Measurements from ENCODE around the gene TTC21B. TPM values are rescaled to one million over a fixed set of nuclear protein-coding genes. Genes with fewer than 3 reads are reported as not detected.
A peak's percentile ranks its signal among the peaks of the same experiment; 100 is the strongest.
"Not testable (repeated sequence)": the region's sequence is repeated elsewhere in the genome, so short reads cannot be mapped to it uniquely, and the experiment has no call there.

TTC21B gene
- total RNA-seq, 2 experiments from 2014 or later: 20.0 to 21.3 TPM

DNA sequence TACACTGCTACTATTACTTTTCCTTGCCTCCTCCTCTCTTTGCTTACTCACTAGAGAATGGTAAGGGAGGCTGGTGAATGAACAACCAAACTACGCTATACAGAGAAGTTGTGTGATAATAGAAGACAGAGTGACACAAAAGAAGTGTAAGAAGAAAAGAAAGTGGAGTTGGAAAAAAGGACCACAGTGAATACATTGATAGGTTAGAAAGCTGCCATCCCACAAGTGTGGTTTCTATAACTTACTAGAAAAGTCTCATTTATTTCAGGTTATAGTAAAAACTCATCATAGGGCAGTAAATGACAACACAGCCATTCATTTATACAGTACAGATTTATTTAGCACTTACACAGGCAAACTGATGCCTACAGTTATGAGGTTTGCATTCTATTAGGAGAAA, 77.3 kb downstream of the TTC21B start:
- peaks cover 10% of the 10 kb centered on the region for H3K36me3 Mint-ChIP-seq
- no peaks in the 10 kb centered on the region for H3K27me3 Mint-ChIP-seq
- H3K4me1 Mint-ChIP-seq (ENCODE audit: low read depth): peaks cover 25% of the 10 kb centered on the region
- peak overlapping the region; percentile 82 for H3K27ac Mint-ChIP-seq
- no peak overlapping the region for H3K4me3 Mint-ChIP-seq
- no peak for DNase-seq
- POLR2A ChIA-PET: no interaction called here
- no peaks in the 10 kb centered on the region for H3K9me3 Mint-ChIP-seq
- CTCF ChIA-PET: no interaction called here
- intact Hi-C loops (cut with micrococcal nuclease): loop anchor here (1.0 to 10.0 kb wide), 6 partner anchors 45 to 861 kb away; partner anchors contain the start of gene TTC21B

DNA sequence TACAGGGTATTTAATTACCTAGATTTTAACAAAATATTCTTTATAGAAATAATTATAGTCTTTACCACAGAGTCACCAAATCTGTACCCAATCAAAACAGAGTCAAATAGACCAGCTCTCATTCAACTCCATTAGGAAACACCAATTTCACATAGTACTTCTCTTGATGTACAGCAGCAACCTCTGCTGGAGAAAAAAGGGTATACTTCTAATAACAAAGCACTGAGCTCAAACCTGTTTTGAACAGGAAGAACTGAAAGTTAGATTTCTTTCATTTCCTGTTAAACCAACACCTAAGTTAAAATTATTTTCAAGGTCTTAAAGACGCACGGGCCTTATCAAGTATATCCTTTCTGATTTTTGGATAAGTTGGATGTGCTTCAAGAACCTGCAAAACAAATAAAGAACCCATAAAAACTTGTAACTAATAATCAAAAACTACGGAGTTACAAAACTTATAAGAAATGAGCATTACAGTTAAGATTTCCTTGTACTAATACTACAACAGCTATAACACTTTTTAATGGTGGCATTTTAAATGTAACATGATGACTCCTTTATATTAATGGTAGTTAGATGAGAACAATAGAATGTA, 79.0 kb downstream of the TTC21B start:
- intact Hi-C loops (cut with micrococcal nuclease): loop anchor here (1.0 to 10.0 kb wide), 5 partner anchors 80 to 860 kb away; partner anchors contain the start of gene GALNT3
- no peak overlapping the region for H3K4me3 Mint-ChIP-seq
- H3K4me1 Mint-ChIP-seq (ENCODE audit: low read depth): peaks cover 25% of the 10 kb centered on the region
- no peaks in the 10 kb centered on the region for H3K27me3 Mint-ChIP-seq
- peaks cover 6% of the 10 kb centered on the region for H3K36me3 Mint-ChIP-seq
- no peak for DNase-seq
- ChIA-PET POLR2A (no interaction called here), CTCF (interaction anchor here (0.6 to 3.8 kb wide), 23 partner anchors 9 to 881 kb away, joined by 3 to 50 read pairs (median 4); partner anchors contain the start of gene GALNT3)
- H3K27ac Mint-ChIP-seq: no peak overlapping the region
- no peaks in the 10 kb centered on the region for H3K9me3 Mint-ChIP-seq

GRCh38 chr2:165872101-165872791, 81.3 kb downstream of the TTC21B start:
- no peaks in the 10 kb centered on the region for H3K27me3 Mint-ChIP-seq
- H3K36me3 Mint-ChIP-seq: peaks cover 8% of the 10 kb centered on the region
- H3K9me3 Mint-ChIP-seq: no peaks in the 10 kb centered on the region
- H3K4me1 Mint-ChIP-seq (ENCODE audit: low read depth): peaks cover 16% of the 10 kb centered on the region
- intact Hi-C loops (cut with micrococcal nuclease): loop anchor here (10.0 kb wide), 3 partner anchors 177 to 857 kb away; no protein-coding TSS in a partner anchor
- H3K27ac Mint-ChIP-seq: no peak overlapping the region
- DNase-seq: no peak
- no peak overlapping the region for H3K4me3 Mint-ChIP-seq
- ChIA-PET CTCF (interaction anchor here (3.8 kb wide), 1 partner anchor 470 kb away, joined by 50 read pairs; no protein-coding TSS in a partner anchor), POLR2A (no interaction called here)

DNA sequence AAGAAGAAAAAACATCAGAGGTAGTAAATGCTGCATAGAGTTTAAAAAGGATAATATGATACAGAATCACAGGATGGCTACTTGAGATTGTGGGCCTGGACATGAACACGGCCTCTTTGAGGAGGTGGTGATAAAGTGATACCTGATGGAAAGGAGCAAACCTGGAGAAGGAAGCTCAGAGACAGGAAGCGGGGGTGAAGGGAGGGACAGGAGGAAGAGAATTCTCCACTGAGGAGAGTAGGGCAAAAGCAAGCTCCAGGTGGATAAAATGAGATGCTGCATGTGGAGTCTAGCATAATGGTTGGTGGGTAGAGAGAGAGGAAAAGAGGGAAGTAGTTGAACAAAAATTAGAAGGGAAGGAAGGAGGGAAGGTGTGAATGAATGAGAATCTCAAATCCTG, 82.6 kb downstream of the TTC21B start:
- DNase-seq: no peak
- peaks cover 8% of the 10 kb centered on the region for H3K36me3 Mint-ChIP-seq
- H3K27ac Mint-ChIP-seq: no peak overlapping the region
- intact Hi-C loops (cut with micrococcal nuclease): loop anchor here (10.0 kb wide), 3 partner anchors 176 to 856 kb away; no protein-coding TSS in a partner anchor
- H3K27me3 Mint-ChIP-seq: no peaks in the 10 kb centered on the region
- POLR2A ChIA-PET: no interaction called here
- no peaks in the 10 kb centered on the region for H3K9me3 Mint-ChIP-seq
- CTCF ChIA-PET: interaction anchor here (1.0 kb wide), 1 partner anchor 854 kb away, joined by 3 read pairs; no protein-coding TSS in a partner anchor
- peaks cover 5% of the 10 kb centered on the region for H3K4me1 Mint-ChIP-seq (ENCODE audit: low read depth)
- no peak overlapping the region for H3K4me3 Mint-ChIP-seq

DNA sequence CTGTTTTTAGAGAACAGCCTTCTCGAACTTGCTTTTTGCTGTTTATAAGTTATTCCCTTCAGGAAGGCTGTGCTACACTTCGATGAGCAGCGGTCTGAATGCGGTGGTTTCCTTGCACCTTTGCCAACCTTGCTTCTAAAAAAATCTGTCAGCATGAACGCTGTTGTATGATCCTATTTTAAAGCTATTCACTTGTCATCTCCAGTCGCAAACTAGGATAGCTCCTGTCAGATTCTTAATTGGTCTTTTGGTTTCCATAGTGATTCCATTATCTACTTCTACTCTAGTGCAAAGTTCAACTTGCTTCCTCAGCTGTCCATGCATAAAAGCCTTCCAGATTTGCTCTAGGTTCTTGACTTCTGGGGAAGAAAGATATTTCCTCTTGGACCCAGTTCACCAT, 83.2 kb downstream of the TTC21B start:
- CTCF ChIA-PET: interaction anchor here (1.0 kb wide), 1 partner anchor 854 kb away, joined by 3 read pairs; no protein-coding TSS in a partner anchor
- Mint-ChIP-seq H3K4me3 (no peak overlapping the region), H3K27ac (no peak overlapping the region), H3K9me3 (no peaks in the 10 kb centered on the region), H3K36me3 (peaks cover 8% of the 10 kb centered on the region), H3K27me3 (no peaks in the 10 kb centered on the region), H3K4me1 (ENCODE audit: low read depth) (peaks cover 4% of the 10 kb centered on the region)
- POLR2A ChIA-PET: no interaction called here
- intact Hi-C loops (cut with micrococcal nuclease): loop anchor here (10.0 kb wide), 3 partner anchors 176 to 856 kb away; no protein-coding TSS in a partner anchor
- DNase-seq: no peak

GRCh38 chr2:165868211-165868610, 85.4 kb downstream of the TTC21B start:
- ChIA-PET POLR2A (no interaction called here), CTCF (no interaction called here)
- Mint-ChIP-seq H3K27me3 (no peaks in the 10 kb centered on the region), H3K36me3 (peaks cover 8% of the 10 kb centered on the region), H3K27ac (no peak overlapping the region), H3K4me1 (ENCODE audit: low read depth) (peaks cover 3% of the 10 kb centered on the region), H3K4me3 (no peak overlapping the region), H3K9me3 (no peaks in the 10 kb centered on the region)
- intact Hi-C loops (cut with micrococcal nuclease): no loop called here
- DNase-seq: no peak

- H3K36me3 Mint-ChIP-seq: peaks cover 16% of the 10 kb centered on the region
- DNase-seq: no peak
These were observed 89.3 kb downstream of the TTC21B start for GRCh38 chr2:165864296-165864695.

GRCh38 chr2:165863810-165864261, 89.7 kb downstream of the TTC21B start:
- DNase-seq: no peak
- peaks cover 15% of the 10 kb centered on the region for H3K36me3 Mint-ChIP-seq
- no peaks in the 10 kb centered on the region for H3K27me3 Mint-ChIP-seq
- no peak overlapping the region for H3K27ac Mint-ChIP-seq
- ChIA-PET CTCF (interaction anchor here (1.6 kb wide), 1 partner anchor 10 kb away, joined by 8 read pairs; no protein-coding TSS in a partner anchor), POLR2A (no interaction called here)
- peaks cover 3% of the 10 kb centered on the region for H3K4me1 Mint-ChIP-seq (ENCODE audit: low read depth)
- intact Hi-C loops (cut with micrococcal nuclease): no loop called here
- no peak overlapping the region for H3K4me3 Mint-ChIP-seq
- H3K9me3 Mint-ChIP-seq: peaks cover 23% of the 10 kb centered on the region

More at GRCh38 chr2:165864296-165864695, 89.3 kb downstream of the TTC21B start:
- intact Hi-C loops (cut with micrococcal nuclease): no loop called here
- Mint-ChIP-seq H3K4me3 (no peak overlapping the region), H3K4me1 (ENCODE audit: low read depth) (peaks cover 3% of the 10 kb centered on the region), H3K27me3 (no peaks in the 10 kb centered on the region), H3K9me3 (peaks cover 20% of the 10 kb centered on the region), H3K27ac (no peak overlapping the region)
- CTCF ChIA-PET: interaction anchor here (1.6 kb wide), 1 partner anchor 10 kb away, joined by 8 read pairs; no protein-coding TSS in a partner anchor
- POLR2A ChIA-PET: no interaction called here

GRCh38 chr2:165861083-165861482, 92.5 kb downstream of the TTC21B start:
- intact Hi-C loops (cut with micrococcal nuclease); POLR2A ChIA-PET; CTCF ChIA-PET; H3K27ac Mint-ChIP-seq; H3K27me3 Mint-ChIP-seq; H3K4me3 Mint-ChIP-seq; DNase-seq; H3K4me1 Mint-ChIP-seq (ENCODE audit: low read depth): not testable (repeated sequence)
- Mint-ChIP-seq H3K36me3 (peaks cover 16% of the 10 kb centered on the region), H3K9me3 (peaks cover 23% of the 10 kb centered on the region)

DNA sequence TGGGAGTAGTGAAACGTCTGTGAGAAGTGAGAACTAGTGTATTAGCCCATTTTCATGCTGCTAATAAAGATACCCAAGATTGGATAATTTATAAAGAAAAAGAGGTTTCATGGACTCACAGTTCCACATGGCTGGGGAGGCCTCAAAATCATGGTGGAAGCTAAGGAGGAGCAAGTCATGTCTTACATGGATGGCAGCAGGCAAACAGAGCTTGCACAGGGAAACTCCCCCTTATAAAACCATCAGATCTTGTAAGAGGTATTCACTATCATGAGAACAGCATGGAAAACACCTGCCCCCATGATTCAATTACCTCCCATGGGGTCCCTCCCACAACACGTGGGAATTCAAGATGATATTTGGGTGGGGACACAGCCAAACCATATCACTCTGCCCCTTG, 93.9 kb downstream of the TTC21B start:
- POLR2A ChIA-PET; H3K4me1 Mint-ChIP-seq (ENCODE audit: low read depth); DNase-seq; H3K27me3 Mint-ChIP-seq; intact Hi-C loops (cut with micrococcal nuclease); H3K4me3 Mint-ChIP-seq; H3K27ac Mint-ChIP-seq; CTCF ChIA-PET: not testable (repeated sequence)
- Mint-ChIP-seq H3K36me3 (peaks cover 18% of the 10 kb centered on the region), H3K9me3 (peaks cover 23% of the 10 kb centered on the region)

- H3K9me3 Mint-ChIP-seq: peaks cover 33% of the 10 kb centered on the region
- ChIA-PET POLR2A (no interaction called here), CTCF (no interaction called here)
- intact Hi-C loops (cut with micrococcal nuclease): no loop called here
- no peak overlapping the region for H3K27ac Mint-ChIP-seq
- H3K4me1 Mint-ChIP-seq (ENCODE audit: low read depth): no peaks in the 10 kb centered on the region
- H3K27me3 Mint-ChIP-seq: no peaks in the 10 kb centered on the region
- H3K36me3 Mint-ChIP-seq: peaks cover 33% of the 10 kb centered on the region
- DNase-seq: no peak
- H3K4me3 Mint-ChIP-seq: no peak overlapping the region
These were observed 95.7 kb downstream of the TTC21B start for GRCh38 chr2:165857876-165858275.

DNA sequence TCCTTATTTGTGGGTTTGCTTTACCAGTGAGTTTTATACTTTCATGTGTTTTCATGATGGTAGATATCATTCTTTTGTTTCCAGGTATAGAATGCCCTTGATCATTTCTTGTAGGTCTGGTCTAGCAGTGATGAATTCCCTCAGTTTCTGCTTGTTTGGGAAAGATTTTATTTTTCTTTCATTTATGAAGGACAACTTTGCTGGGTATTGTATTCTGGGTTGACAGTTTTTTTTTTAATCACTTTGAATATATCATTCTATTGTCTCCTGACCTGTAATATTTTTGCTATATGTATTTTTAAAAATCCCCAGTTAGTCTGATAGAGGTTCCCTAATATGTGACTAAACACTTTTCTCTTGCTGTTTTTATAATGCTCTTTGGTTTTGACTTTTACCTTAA, 101.2 kb downstream of the TTC21B start:
- H3K27me3 Mint-ChIP-seq: no peaks in the 10 kb centered on the region
- intact Hi-C loops (cut with micrococcal nuclease): no loop called here
- no peaks in the 10 kb centered on the region for H3K4me1 Mint-ChIP-seq (ENCODE audit: low read depth)
- H3K4me3 Mint-ChIP-seq: no peak overlapping the region
- ChIA-PET CTCF (no interaction called here), POLR2A (no interaction called here)
- no peak overlapping the region for H3K27ac Mint-ChIP-seq
- peaks cover 41% of the 10 kb centered on the region for H3K9me3 Mint-ChIP-seq
- H3K36me3 Mint-ChIP-seq: peaks cover 21% of the 10 kb centered on the region
- DNase-seq: no peak

Data from activated CD4-positive, alpha-beta memory T cell treated with anti-CD3 and anti-CD28 coated beads for 36 hours (primary cell).